GM19025 (cell line): ENCODE data around the gene NUDC.
"Not testable (repeated sequence)": the region's sequence is repeated elsewhere in the genome, so short reads cannot be mapped to it uniquely, and the experiment has no call there.

Source experiments
- ATAC-seq: cut with Tn5 transposase; IDR thresholded peaks from one replicate; pipeline ENCODE4 v1.9.1; 2021; ENCODE audit warnings: mild to moderate bottlenecking, low read depth, moderate library complexity; ENCODE audit not compliant: unreplicated experiment

The NUDC gene

GRCh38 chr1:26981146-26981846 is 59.8 kb downstream of the NUDC start:
- no peak for ATAC-seq

- ATAC-seq, result no peak
Observed at GRCh38 chr1:26983863-26984262, 62.3 kb downstream of the NUDC start.

- no peak for ATAC-seq
Observed at GRCh38 chr1:26984291-26984690, 62.7 kb downstream of the NUDC start.

GRCh38 chr1:26986658-26987057 is 65.1 kb downstream of the NUDC start:
- no peak for ATAC-seq

- not testable (repeated sequence) for ATAC-seq
Observed at GRCh38 chr1:26989403-26990109, 68.0 kb downstream of the NUDC start.

- no peak for ATAC-seq
Observed at GRCh38 chr1:26991310-26992116, 70.0 kb downstream of the NUDC start.

GRCh38 chr1:26993237-26994019 is 71.9 kb downstream of the NUDC start, which contains the start of gene TRNP1:
TSS of gene TRNP1 (plus strand) at chr1:26993692. CDS start at chr1:26993787, 95 bp downstream.
- no peak for ATAC-seq

DNA sequence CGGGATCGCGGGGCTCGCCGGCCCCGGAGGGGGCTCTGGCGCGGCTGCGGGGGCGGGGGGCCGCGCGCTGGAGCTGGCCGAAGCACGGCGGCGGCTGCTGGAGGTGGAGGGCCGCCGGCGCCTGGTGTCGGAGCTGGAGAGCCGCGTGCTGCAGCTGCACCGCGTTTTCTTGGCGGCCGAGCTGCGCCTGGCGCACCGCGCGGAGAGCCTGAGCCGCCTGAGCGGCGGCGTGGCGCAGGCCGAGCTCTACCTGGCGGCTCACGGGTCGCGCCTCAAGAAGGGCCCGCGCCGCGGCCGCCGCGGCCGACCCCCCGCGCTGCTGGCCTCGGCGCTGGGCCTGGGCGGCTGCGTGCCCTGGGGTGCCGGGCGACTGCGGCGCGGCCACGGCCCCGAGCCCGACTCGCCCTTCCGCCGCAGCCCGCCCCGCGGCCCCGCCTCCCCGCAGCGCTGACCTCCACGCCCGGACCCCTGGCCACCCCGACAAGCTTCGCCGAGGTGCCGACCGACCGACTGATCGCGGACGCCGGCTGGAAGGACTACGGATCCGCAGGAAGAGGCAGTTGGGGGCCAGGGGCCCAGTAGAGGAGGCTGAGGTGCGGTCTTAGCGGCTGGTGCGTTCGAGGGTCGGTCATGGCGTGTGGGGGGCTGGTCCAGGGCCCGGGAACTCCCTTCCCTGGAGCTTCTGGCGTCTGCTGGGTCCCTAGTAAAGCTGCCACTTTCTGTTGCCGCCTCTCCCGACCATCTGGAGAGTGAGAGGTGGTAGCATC is 72.7 kb downstream of the NUDC start:
- ATAC-seq, result no peak

GRCh38 chr1:26994787-26995517 is 73.4 kb downstream of the NUDC start:
- no peak for ATAC-seq

- ATAC-seq, result no peak
Observed at GRCh38 chr1:26996024-26996423, 74.5 kb downstream of the NUDC start.
